H9 (cell line): ENCODE results near the gene GTF3A. TPM values are rescaled to one million over a fixed set of nuclear protein-coding genes. Genes with fewer than 3 reads are reported as not detected.

Experiments used
- DNase-seq: peaks from one replicate; pipeline ENCODE4 v3.0.0-alpha.2; 2017
- H2AFZ ChIP-seq: one replicate; pipeline ENCODE4 v1.6.1; 2013; ENCODE audit warnings: mild to moderate bottlenecking, low read length, control low read depth, moderate library complexity
- H2AK5ac ChIP-seq: 2 replicates; pipeline ENCODE4 v1.6.1; 2013; ENCODE audit warnings: low read length, control low read depth, mixed read lengths; ENCODE audit not compliant: insufficient read length
- H2BK120ac ChIP-seq: one replicate; pipeline ENCODE4 v1.6.1; 2013; ENCODE audit warnings: low read depth, mild to moderate bottlenecking, low read length, control low read depth, inconsistent platforms; ENCODE audit not compliant: poor library complexity, severe bottlenecking
- H2BK12ac ChIP-seq: 2 replicates; pipeline ENCODE4 v1.6.1; 2013; ENCODE audit warnings: low read length, control low read depth, mixed read lengths, low read depth; ENCODE audit not compliant: insufficient read length
- H2BK15ac ChIP-seq: 2 replicates; pipeline ENCODE4 v1.6.1; 2013; ENCODE audit warnings: low read depth, low read length, control low read depth
- H2BK20ac ChIP-seq: one replicate; pipeline ENCODE4 v1.6.1; 2013; ENCODE audit warnings: low read depth, mild to moderate bottlenecking, low read length, control low read depth, inconsistent platforms; ENCODE audit not compliant: poor library complexity, severe bottlenecking
- H2BK5ac ChIP-seq: 2 replicates; pipeline ENCODE4 v1.6.1; 2013; ENCODE audit warnings: low read length, control low read depth, mixed read lengths; ENCODE audit not compliant: insufficient read length
- H3K14ac ChIP-seq: 2 replicates; pipeline ENCODE4 v1.6.1; 2013; ENCODE audit warnings: low read length, control low read depth; ENCODE audit not compliant: insufficient read depth
- H3K18ac ChIP-seq: 2 replicates; pipeline ENCODE4 v1.6.1; 2013; ENCODE audit warnings: low read depth, mild to moderate bottlenecking, mixed read lengths, low read length, control low read depth; ENCODE audit not compliant: insufficient read length
- H3K23ac ChIP-seq: 2 replicates; pipeline ENCODE4 v1.6.1; 2013; ENCODE audit warnings: low read length, control low read depth, mixed read lengths, low read depth; ENCODE audit not compliant: insufficient read length
- H3K23me2 ChIP-seq: 2 replicates; pipeline ENCODE4 v1.6.1; 2013; ENCODE audit warnings: low read depth, mild to moderate bottlenecking, mixed read lengths, low read length, control low read depth; ENCODE audit not compliant: insufficient read length, poor library complexity, severe bottlenecking
- H3K27ac ChIP-seq: 2 replicates; pipeline ENCODE4 v1.5.1; 2013; ENCODE audit warnings: low read length, control low read depth, mixed read lengths, low read depth; ENCODE audit not compliant: insufficient read length
- H3K27me3 ChIP-seq: 2 replicates; pipeline ENCODE4 v1.6.1; 2013; ENCODE audit warnings: low read length, control low read depth, inconsistent platforms; ENCODE audit not compliant: insufficient read depth
- H3K4ac ChIP-seq: 2 replicates; pipeline ENCODE4 v1.6.1; 2013; ENCODE audit warnings: low read depth, mild to moderate bottlenecking, control low read depth, inconsistent platforms, low read length, moderate library complexity
- H3K4me1 ChIP-seq: 2 replicates; pipeline ENCODE4 v1.6.1; 2013; ENCODE audit warnings: low read length, control low read depth, inconsistent platforms; ENCODE audit not compliant: insufficient read depth
- H3K4me2 ChIP-seq: 2 replicates; pipeline ENCODE4 v1.6.1; 2013; ENCODE audit warnings: low read length, control low read depth, mixed read lengths; ENCODE audit not compliant: insufficient read length, insufficient read depth
- H3K56ac ChIP-seq: 2 replicates; pipeline ENCODE4 v1.6.1; 2013; ENCODE audit warnings: low read depth, mild to moderate bottlenecking, mixed read lengths, low read length, control low read depth; ENCODE audit not compliant: insufficient read length
- H3K79me1 ChIP-seq: 2 replicates; pipeline ENCODE4 v1.6.1; 2013; ENCODE audit warnings: low read depth, mild to moderate bottlenecking, moderate library complexity, low read length, control low read depth, inconsistent platforms; ENCODE audit not compliant: insufficient read depth, poor library complexity, severe bottlenecking
- H3K79me2 ChIP-seq: 2 replicates; pipeline ENCODE4 v1.6.1; 2013; ENCODE audit warnings: low read length, control low read depth, inconsistent platforms; ENCODE audit not compliant: insufficient read depth
- H3K9ac ChIP-seq: 2 replicates; pipeline ENCODE4 v1.6.1; 2013; ENCODE audit warnings: low read length, control low read depth, mixed read lengths; ENCODE audit not compliant: insufficient read length; ENCODE audit errors: extremely low read depth
- H3K9me3 ChIP-seq: one replicate; pipeline ENCODE4 v1.6.1; 2013; ENCODE audit warnings: low read depth, low read length, inconsistent platforms; ENCODE audit not compliant: control insufficient read depth
- H3T11ph ChIP-seq: one replicate; pipeline ENCODE4 v1.6.1; 2013; ENCODE audit warnings: mild to moderate bottlenecking, low read length, control low read depth, inconsistent platforms
- H4K20me1 ChIP-seq: one replicate; pipeline ENCODE4 v1.6.1; 2013; ENCODE audit not compliant: control insufficient read depth, insufficient read length, insufficient read depth
- H4K5ac ChIP-seq: 2 replicates; pipeline ENCODE4 v1.6.1; 2013; ENCODE audit warnings: low read depth, mild to moderate bottlenecking, mixed read lengths, low read length, control low read depth; ENCODE audit not compliant: insufficient read length
- H4K8ac ChIP-seq: replicated peaks from 2 replicates; pipeline ENCODE4 v1.6.1; 2013; ENCODE audit warnings: low read length, control low read depth, mixed read lengths, low read depth; ENCODE audit not compliant: insufficient read length
- H4K91ac ChIP-seq: 2 replicates; pipeline ENCODE4 v1.6.1; 2013; ENCODE audit warnings: low read depth, mild to moderate bottlenecking, moderate library complexity, mixed read lengths, low read length, control low read depth; ENCODE audit not compliant: insufficient read length
- H3K27ac Mint-ChIP-seq, 3 experiments: 2 replicates in 2 of 3; 3 replicates in 1 of 3; pipeline ENCODE4 v1.8.0; 2020 to 2021; ENCODE audit warnings: mixed read lengths in 3 of 3, mild to moderate bottlenecking in 1 of 3, moderate library complexity in 1 of 3
- H3K27me3 Mint-ChIP-seq: 2 replicates; pipeline ENCODE4 v1.8.0; 2021; ENCODE audit warnings: low read depth, mild to moderate bottlenecking, moderate library complexity, mixed read lengths
- H3K36me3 Mint-ChIP-seq, 3 experiments: 2 replicates in 2 of 3; 3 replicates in 1 of 3; pipeline ENCODE4 v1.8.0; 2020 to 2021; ENCODE audit warnings: low read depth in 3 of 3, mixed read lengths in 3 of 3; ENCODE audit not compliant: insufficient read depth in 1 of 3
- H3K4me1 Mint-ChIP-seq, 2 experiments: 2 replicates each; pipeline ENCODE4 v1.8.0; 2020; ENCODE audit warnings: mixed read lengths in 2 of 2
- H3K4me3 Mint-ChIP-seq, 2 experiments: 2 replicates in 1 of 2; 3 replicates in 1 of 2; pipeline ENCODE4 v1.8.0; 2020 to 2021; ENCODE audit warnings: mild to moderate bottlenecking in 2 of 2, mixed read lengths in 2 of 2, moderate library complexity in 1 of 2
- H3K9me3 Mint-ChIP-seq, 2 experiments: 2 replicates in 1 of 2; 3 replicates in 1 of 2; pipeline ENCODE4 v1.8.0; 2020; ENCODE audit warnings: mild to moderate bottlenecking in 2 of 2, mixed read lengths in 2 of 2, moderate library complexity in 1 of 2
- WGBS: extraction: QIAGEN DNeasy Blood & Tissue Kit; methylation state at CpG from one replicate; pipeline ENCODE4 v1.1.7; 2013; ENCODE audit warnings: missing lambda C conversion rate, low lambda C conversion rate, mixed read lengths; ENCODE audit not compliant: insufficient read length; ENCODE audit errors: extremely low coverage; 5-methylcytosine and 5-hydroxymethylcytosine counted together
- total RNA-seq: library from RNA; stranded (reverse); gene quantifications from 2 replicates; pipeline ENCODE4 v1.2.1, GENCODE V29; 2021
- TF ChIP-seq, protein P1 (sequence below): fragments of 200-600 bp; sonication (generic); conservative IDR thresholded peaks from 3 replicates; pipeline ENCODE4 v1.8.0; 2021; ENCODE audit warnings: antibody characterized with exemption, mild to moderate bottlenecking

Gene GTF3A
- total RNA-seq, 1 experiment from 2014 or later: 70.0 TPM

DNA sequence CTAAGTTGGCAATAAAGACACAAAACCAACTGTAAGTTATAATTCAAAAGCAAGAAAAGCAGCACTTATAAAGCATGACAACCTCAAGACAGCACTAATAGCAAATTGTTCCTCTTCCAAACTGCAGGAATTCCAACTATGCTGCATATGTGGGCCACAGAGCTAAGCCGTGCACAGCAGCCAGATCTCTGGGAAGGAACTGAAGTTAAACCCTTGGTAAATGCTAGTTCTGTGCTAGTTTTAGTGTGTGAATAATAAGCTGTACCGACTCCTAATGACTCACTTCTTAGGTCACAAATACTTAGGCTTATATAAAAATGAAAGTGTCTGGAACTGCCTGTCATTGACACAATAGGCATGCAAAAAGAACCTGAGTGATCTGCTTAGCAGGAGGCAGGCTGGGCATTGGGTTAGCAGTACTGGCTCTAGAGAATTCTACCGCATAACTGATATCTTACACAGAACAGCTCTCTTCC is 21.2 kb upstream of the GTF3A start:
- H3K23ac ChIP-seq: no peak overlapping the region
- no peaks in the 10 kb centered on the region for H3K79me2 ChIP-seq
- no peak overlapping the region for H2BK20ac ChIP-seq
- H2BK15ac ChIP-seq: no peak overlapping the region
- Mint-ChIP-seq H3K4me1 (peaks cover 14 to 15% of the 10 kb centered on the region in 2 experiments), H3K9me3 (no peaks in the 10 kb centered on the region), H3K4me3 (no peak overlapping the region), H3K36me3 (no peaks in the 10 kb centered on the region), H3K27ac (peak overlapping the region in 1 of 3 experiments; percentile 78; a peak in 2 of 7 replicates), H3K27me3 (peaks cover 1% of the 10 kb centered on the region; the same call in 1 of the 2 replicates)
- WGBS: no CpG with 5 or more reads among the region's 3 CpGs
- no peak overlapping the region for H3K9ac ChIP-seq
- no peaks in the 10 kb centered on the region for H4K20me1 ChIP-seq
- H3K23me2 ChIP-seq: no peaks in the 10 kb centered on the region
- H3K4ac ChIP-seq: no peak overlapping the region
- H3K27me3 ChIP-seq: no peaks in the 10 kb centered on the region
- DNase-seq: no peak
- no peak overlapping the region for H3T11ph ChIP-seq
- TF ChIP-seq, protein P1, sequence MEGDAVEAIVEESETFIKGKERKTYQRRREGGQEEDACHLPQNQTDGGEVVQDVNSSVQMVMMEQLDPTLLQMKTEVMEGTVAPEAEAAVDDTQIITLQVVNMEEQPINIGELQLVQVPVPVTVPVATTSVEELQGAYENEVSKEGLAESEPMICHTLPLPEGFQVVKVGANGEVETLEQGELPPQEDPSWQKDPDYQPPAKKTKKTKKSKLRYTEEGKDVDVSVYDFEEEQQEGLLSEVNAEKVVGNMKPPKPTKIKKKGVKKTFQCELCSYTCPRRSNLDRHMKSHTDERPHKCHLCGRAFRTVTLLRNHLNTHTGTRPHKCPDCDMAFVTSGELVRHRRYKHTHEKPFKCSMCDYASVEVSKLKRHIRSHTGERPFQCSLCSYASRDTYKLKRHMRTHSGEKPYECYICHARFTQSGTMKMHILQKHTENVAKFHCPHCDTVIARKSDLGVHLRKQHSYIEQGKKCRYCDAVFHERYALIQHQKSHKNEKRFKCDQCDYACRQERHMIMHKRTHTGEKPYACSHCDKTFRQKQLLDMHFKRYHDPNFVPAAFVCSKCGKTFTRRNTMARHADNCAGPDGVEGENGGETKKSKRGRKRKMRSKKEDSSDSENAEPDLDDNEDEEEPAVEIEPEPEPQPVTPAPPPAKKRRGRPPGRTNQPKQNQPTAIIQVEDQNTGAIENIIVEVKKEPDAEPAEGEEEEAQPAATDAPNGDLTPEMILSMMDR: no peak
- no peak overlapping the region for H3K4me2 ChIP-seq
- H2BK12ac ChIP-seq: no peak overlapping the region
- H3K27ac ChIP-seq: no peak overlapping the region
- H4K8ac ChIP-seq: no peak overlapping the region
- H4K91ac ChIP-seq: no peak overlapping the region
- no peak overlapping the region for H3K14ac ChIP-seq
- no peak overlapping the region for H3K18ac ChIP-seq
- H2AK5ac ChIP-seq: no peak overlapping the region
- H3K79me1 ChIP-seq: no peaks in the 10 kb centered on the region
- H3K4me1 ChIP-seq: peaks cover 9% of the 10 kb centered on the region; the same call in 1 of the 2 replicates
- no peak overlapping the region for H2BK120ac ChIP-seq
- H2AFZ ChIP-seq: no peak overlapping the region
- no peak overlapping the region for H4K5ac ChIP-seq
- no peak overlapping the region for H2BK5ac ChIP-seq
- H3K9me3 ChIP-seq: no peaks in the 10 kb centered on the region
- no peak overlapping the region for H3K56ac ChIP-seq
